COLO668 (cell line): ENCODE results near the gene UBE2H.
A peak's percentile ranks its signal among the peaks of the same experiment; 100 is the strongest.

ENCODE experiments used
- DNase-seq: peaks from one replicate; lab custom pipeline; 2025; ENCODE audit not compliant: unreplicated experiment; lab: John Stamatoyannopoulos, UW

Gene UBE2H

DNA sequence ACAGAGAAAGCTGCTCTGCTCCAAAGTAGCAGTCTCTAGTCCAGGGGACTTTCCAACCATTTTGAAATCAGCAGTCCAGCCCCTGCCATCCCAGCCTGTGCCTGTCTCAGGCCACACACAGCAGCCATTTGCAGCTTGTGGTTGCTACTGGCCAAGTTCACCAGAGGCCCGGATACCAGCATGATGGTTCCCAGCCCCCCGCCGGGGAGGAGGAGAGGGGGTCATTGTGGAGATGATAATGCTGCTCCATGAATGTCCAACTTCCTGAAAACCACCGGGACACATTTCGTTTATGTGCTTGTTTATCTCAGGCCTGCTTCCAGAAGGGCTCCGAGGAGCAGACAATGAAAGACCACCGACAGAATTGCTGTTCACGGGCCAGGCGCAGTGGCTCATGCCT is 160.0 kb downstream of the UBE2H start:
- no peak for DNase-seq

DNA sequence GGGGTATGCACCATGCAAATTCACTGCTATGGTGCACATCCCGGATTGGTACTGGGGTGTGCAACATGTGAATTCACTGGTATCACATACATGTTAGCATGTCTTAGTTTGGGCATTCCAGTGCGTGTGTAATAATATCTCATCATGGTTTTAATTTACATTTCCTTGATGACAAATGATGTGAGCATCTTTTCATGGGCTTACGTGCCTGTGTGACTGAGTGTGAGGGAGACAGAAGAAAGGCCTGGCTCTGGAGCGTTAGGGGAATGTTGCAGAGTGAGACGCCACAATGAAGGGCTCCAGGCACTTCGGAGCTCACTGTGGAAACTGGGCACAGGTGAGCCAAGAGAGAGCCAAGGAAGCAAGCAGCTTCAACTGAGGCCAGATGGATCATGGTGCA is 162.6 kb downstream of the UBE2H start:
- DNase-seq: no peak

DNA sequence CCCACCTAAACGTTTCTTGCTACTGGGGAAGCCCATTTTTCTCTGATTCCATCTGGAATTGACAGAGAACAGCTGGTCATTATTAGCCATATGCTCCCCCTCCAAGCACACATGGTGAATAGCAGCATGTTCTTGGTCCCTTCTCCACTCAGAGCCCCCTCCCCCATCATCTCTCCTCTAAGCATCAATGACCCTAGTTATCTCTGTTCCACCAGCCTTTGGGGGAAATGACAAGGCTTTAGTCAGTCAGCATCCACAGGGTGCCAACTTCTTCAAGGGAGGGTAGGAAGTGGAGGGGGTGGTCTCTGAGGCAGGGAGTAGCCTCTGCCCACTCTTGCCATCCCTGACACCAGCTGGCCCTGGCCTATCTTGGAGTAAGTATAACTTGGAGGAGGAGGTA is 163.1 kb downstream of the UBE2H start:
- DNase-seq: no peak

DNA sequence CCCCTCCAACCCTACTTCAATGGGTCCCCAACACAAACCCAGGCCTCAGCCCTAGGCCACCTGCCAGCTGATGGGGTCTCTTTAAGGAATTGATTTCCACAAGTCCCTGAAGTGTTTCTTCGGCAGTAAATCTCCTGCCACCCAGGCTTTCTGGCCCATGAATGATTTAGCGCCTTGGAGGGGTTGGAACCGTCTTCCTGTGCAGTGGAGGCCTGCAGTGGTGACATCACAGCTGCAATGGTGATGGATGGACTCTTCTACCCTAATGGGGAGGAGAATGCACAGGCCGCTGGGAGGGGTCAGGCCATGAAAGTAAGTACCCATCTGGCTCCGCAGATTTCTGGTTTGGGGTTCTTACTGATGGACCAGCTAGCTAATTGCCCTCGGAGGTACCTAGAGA is 163.8 kb downstream of the UBE2H start:
- no peak for DNase-seq

DNA sequence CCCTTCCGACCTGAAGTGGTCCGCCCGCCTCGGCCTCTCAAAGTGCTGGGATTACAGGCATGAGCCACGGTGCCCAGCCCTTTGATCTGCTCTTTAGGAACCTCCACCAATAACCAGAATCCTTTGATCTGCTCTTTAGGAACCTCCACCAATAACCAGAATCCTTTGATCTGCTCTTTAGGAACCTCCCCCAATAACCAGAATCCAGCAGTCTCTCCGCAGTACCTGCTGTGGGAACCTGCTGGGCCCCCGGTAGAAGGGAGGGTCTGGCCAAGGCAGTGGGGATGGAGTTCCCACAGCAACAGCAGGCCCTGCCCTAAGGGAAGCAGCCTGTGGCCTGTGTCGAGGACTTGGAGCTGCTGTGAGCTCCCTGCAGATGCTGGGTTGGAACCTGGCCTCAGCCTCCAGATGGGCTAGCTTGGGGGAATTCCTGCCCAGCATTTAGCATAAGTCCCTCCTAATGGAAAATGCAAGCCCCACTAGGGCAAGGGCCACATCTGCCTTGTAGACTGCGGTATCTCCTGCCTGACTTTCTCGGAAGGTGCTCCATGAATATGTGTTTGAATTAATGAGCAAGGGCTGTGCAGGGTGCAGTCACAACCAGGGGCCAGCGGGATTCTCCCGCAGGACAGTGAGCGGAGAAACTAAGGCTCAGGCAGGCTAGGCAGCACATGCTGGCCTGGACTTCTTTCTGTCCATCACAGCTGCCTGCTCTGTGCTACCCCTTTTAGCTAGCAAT is 165.8 kb downstream of the UBE2H start:
- DNase-seq: no peak

DNA sequence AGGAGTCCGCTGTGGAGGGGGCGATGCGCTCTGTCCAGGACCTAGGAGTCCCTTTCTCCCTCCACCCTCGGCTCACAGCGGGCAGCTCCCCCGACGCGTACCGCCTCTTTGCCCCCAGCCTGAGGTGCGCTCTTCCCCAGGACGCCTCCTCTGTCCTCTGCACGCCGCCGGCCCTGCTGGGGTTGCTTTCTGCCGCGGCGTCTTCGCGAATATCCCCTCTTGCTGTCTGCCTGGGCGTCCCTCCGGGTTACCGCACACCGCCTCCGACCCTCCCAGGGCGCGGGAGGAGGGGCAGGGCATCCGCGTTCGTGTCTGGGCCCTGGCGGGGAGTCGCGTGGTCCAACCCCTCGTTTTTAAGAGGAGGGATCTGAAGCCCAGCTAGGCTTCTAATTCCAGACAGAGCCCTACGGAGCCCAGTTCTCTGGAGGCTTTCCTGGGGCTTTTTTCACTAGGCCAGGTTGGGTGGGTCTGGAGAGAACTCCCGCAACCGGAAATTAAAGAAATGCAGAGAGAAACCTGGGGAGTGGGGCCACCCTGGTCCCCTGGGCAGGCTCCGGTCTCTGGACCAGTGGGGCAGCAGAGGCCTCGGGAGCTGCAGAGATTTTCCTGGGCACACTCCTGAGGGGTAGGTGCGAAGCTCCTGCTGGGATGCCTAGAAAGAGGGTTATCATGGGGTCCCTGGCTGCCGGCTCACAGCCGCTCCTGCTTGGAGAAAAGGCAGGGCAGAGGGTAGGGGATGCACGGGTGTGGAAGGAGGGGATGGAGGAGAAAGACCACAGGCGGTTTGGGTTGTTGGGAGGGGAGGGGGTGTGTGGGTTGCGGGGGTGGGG is 166.9 kb downstream of the UBE2H start:
- no peak for DNase-seq

DNA sequence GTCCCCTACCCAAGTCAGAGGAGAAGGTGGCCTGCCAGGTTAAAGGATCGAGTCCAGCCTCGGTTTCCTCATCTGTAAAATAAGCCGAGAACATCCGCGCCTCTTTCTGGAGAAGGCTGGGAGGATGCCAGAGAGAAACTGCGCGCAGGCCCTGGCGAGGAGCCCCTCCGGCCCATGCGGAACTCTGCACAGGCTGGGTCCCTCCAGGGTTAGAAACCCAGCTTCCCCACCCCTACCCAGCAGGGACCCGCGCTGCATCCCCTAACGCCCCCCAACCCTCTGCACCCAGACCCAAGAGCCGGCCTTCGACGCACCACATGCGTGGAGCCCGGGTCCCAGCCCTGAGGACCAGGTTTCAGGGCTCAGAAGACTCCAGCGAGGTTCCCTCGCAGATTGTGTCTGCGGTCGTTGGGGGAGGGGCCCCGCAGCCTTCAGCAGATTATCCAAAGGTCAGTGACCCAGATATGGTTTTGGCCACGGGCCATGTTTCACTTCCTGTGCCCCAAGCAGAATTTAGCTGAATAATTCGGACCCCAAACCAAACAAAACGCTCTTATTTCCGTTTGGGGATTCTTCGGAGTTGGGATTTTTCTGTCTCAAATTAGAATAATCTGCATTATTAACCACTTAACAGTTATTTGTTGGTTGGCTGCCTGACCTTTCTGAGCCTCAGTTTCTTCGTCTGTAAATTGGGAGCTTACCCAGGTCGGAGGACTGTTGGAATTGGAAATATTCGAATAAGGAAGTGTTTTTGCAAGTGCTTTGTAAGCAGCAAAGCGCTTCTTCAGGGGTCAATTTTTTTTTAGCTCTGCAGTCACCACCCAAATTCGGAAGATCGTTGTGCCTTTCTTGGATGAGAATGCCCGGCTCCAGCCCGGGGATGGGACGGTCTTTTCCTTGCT is 167.7 kb downstream of the UBE2H start:
- no peak for DNase-seq

DNA sequence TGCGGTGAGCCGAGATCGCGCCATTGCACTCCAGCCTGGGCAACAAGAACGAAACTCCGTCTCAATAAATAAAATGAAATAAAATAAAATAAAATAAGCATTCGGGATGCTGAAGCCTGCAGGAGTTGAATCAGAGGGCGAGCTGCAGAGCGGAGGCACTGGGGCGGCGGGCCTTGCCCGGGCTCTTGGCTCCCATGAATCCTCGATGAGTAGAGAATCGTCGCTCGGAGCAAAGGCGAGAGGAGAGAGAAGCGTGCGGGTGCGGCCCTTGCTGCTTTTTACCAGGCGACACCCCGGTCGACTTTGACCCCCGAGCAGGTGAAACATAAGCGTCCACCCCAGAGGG is 168.3 kb downstream of the UBE2H start:
- DNase-seq: no peak

DNA sequence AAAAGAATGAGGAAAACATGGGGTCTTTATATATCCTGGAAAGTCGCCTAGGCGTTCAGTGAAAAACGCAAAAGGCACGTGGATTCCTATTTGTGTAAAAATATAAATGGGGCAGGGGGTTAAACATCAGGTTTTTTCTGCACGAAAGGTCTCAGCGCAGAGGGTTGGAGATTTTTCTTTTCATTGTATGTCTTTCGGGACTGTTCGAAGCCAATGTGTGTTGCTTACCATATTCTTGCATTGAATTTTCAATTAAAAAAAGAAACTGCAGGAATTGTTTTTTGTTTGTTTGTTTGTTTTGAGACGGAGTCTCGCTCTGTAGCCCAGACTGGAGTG is 169.2 kb downstream of the UBE2H start:
- no peak for DNase-seq

DNA sequence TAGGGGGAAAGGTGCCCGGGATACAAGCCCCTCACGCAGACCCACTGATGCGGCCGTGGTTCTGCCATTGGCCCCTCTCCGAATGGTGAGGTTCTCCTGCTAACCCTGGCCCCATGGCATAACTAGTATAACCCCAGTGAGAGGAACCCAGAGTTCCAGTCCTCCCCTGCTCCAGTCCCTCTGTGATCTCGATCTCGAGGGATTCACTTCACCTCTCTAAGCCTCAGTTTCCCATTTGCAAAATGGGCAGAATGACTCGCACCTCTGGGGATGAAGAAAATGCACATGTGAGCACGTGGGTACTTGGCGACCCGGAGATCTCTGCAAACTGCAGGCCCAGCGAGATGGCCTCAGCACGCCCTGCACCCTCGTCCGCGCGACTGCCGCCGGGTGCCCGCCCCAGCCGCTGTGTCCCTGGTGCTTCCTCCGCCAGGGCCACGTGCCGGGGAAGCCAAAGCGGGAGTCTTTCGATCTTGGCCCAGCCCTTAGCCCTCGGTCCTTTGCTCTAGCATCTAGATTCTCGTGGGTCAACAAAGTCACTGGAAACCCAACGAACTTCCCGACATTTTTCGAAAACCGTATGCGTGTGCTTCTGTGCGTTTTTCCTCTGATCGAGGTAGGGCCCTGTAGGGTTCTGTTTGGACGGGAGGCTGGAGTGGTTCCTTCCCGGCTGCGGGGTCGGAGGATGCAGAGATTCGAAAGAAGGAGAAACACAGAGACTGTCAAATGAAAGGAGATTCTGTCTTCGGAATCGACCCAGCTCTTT is 169.8 kb downstream of the UBE2H start:
- no peak for DNase-seq

DNA sequence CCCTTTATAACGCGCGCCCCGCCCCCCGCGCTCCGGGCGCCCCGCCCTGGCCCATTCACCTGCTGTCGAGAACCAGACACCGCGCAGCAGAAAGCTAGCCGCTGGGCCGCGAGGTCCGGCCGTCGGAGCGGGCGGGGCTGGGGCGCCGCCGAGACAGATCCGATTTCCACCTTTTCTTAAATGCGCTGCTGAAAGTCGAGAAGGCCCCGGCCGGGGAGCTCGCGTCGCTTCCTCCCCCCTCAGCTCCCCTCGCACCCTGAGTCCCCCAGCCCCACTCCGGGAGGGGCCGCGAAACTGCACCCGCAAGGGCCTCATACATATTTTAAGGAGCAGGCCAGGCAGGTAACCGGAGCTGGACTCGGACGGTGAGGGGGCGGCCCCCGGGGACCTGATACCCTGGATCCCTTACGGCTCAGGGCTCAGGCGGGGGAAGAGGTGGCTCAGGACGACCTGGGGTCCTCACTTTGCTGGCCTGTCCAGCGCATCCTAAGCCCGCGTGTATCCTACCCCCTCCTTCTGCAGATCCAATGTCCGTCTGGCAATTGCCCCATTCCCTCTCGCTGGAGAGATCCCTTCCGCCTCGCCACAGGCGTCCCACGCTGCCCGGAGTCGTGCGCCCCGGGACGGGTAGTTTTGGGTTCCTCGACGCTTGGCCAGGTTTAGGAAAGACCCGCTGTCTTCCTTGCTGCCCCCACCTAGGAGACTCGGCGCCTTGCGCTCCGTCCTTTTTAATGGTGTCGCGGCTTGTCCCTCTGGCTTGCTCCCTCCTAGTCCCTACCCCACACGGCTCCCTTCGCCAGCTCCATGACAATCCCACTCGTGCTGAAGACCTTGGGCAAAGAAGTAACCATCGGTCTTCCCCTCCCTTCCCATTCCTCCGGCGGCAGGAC is 170.6 kb downstream of the UBE2H start:
- DNase-seq: no peak

DNA sequence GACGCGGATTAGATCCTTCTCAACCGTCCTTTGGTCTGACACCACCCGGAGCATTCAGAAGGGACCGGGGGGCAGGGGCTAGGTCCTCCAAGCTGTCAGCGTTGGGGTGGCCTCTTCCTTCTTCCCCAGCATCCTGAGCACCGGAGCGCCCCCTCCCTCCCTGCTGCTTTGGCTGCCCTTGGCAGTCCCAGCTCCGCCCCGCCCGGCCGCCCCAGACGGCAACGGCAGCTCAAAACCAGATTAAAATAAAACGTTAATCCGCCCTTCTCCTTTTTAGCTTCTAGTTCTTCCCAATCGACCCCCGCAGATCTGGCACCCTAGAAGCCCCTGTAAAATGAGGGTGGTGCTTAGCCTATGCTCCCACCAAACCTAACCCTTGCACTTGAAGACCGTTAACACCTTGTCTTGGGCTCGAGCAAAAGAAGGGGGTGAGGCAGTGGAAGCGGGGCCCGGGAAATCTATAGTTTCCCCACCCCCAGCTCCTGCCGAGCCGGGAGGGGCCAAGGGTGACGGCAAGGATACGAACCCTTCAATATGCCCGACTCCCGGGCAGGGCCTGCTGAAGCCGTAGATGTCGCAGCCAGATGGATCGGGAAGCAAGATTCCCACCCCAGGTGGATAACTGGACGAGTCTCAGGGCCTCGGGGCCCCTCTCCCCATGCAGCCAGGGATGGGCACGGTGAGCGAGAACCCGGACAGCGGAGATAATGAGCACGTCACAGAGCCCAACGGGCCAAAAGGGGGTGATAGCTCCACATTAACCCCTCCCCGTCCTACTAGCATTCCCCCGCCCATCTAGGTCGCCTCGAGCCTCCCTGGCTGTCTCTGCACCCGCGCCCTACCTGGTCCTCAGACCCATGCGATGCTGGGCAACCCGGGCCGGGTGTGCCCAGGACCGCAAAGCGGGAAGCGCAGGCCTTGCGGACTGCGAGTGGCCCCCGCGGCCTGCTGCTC is 171.5 kb downstream of the UBE2H start:
- peak; percentile 61 for DNase-seq
